HG03060 (cell line): ENCODE results near the gene ADAMTS6.

Experiments used
- ATAC-seq: cut with Tn5 transposase; IDR thresholded peaks from one replicate; pipeline ENCODE4 v1.9.1; 2021; ENCODE audit warnings: low read depth, moderate number of reproducible peaks; ENCODE audit not compliant: unreplicated experiment

Gene ADAMTS6

DNA sequence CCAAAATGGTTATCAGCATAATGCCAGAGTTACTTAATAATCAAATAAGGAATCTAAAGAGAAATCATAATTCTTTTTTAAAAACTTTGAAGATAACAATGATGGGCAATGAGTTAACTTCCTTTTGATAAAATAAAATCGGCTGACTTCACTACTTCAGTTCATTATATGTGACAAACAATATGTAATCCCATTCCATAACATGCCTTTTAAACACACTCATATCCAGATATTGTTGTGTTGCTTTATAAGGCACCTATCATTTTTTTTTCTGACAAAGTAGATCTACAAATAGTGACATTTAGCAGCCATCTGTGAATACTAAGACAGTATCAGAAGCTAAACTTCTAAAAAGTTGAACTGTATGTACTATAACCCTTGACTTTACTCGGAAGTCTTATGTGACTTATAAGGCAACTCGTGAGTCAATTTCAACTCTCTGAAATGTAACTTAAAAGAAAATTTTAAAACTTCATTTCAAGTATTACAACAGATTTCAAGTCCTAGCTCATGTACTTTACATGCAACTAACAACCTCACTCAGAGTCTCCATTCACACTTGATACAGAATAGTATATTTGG, 7.5 kb downstream of the ADAMTS6 start:
- no peak for ATAC-seq

DNA sequence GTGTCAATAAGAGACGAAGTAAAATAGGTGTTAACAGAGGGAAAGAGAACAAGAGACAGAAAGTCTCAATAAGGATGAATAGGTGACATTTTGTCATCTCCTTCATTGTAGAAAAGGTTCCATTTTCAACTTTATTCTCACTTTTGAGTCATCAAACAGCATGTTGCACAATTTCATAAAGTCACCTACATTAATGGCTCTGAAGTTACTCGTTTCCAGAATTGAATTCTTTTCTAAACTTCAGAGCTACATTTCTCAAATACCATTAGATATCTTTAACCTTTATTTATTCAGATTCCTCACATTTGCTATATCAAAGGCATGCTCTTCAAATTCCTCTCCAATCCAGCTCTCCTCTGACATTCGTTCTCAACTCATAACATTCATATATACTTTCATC, 13.1 kb downstream of the ADAMTS6 start:
- ATAC-seq: no peak

DNA sequence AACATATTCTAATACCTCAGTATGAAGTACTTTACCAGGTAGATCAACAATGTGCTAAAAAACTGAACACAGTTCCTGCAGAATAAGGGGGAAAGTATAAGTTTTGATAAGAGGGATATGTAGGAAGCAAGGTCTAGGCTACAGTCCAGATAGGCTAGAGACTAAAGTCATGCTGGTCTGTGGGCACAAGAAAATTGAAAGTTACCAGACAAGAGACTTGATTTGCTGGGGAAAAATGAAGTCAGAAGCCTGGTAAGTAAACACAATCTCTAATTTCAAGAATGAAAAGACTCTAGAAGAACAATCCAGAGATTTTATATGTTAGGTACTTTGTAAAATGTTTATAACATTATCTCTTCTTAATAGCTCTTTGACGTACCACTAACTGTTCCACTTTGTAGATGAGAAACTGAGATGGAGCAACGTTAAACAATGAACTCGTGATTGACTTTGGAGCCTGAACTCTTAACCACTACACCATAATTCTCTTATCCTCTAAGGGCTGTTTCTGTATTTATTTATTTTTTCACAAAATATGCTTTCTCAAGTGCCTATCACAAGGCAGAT, 19.5 kb downstream of the ADAMTS6 start:
- no peak for ATAC-seq

DNA sequence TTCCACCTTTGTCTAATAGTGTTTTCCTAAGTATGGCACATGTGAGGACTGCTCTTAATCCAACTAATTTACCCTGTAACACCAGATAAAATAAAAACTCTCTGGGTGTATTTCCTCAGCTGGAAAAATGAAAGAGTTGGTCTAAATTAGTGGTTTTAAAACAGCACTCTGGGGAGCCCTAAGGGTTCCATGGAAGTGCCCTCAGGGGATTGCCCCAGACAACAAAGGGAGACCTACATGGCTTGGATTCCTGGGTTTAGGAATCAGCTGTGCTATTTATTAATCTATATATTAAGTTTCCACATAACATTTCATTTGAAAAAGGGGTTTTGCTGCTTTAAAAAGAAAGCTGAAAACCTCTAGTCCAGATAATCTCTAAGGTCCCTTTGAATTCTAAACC, 20.2 kb downstream of the ADAMTS6 start:
- ATAC-seq: no peak

DNA sequence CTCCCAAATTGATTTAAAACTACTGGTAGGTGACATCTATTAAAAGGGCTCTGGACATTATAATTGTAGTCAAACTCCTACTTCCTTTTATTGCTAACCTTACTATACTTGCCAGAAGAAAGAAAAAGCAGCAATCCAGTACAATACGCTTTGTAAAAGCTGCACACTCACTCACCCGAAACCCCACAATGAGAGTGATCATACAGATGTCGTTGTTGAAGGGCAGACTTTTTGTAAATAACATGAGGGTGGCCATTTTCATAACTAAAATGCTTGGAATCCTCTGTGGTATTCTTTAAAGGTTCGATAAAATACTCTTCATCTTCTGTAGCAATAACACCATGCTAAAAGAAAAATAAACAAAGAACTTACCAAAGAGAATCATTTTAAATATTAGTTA, 21.7 kb downstream of the ADAMTS6 start:
- ATAC-seq: no peak

DNA sequence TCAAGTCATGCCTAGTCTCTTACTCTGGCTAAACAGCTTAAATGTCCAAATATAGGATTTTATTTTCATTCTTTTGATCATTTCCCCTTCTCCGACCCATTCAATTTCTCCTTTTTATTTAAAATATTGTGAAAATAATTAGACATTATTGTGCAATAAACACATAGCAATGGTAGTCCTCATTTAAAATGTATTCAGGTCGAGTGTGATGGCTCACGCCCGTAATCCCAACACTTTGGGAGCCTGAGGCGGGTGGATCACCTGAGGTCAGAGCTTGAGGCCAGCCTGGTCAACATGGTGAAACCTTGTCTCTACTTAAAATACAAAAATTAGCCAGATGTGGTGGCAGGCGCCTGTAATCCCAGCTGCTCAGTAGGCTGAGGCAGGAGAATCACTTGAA, 26.7 kb downstream of the ADAMTS6 start:
- no peak for ATAC-seq

DNA sequence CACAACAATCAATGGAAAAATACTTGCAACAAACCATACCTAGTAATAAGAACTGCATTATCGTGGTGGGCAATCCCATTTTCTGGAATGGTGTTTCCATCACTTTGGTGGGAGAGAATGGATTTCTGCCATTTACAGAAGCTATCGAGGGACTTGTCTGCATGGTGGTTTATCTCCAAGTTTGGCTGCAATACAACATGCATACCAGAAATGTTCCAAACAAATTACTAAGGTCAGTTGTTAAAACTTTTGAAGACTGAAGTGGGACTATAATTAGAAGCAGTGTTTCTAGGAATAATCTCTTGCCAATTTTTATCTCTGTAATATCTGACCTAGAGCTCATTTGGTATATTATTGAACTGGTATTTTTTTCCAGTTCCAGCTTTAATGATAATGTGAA, 30.3 kb downstream of the ADAMTS6 start:
- no peak for ATAC-seq

DNA sequence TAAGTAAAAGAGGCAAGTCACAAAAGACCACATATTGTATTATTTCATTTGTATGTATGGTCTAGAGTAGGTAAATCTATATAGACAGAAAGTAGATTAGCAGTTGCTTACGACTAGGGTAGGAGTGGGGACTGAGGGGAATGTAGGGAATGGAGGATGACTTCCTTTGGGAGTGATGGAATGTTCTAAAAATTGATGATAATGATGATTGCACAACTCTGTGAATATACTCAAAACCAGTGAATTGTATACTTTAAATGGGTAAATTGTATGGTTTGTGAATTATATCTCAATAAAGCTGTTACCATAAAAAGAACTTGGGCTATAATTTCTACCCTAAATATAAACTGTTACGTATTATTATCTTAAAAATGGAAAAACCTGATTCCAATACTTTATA, 35.0 kb downstream of the ADAMTS6 start:
- no peak for ATAC-seq

DNA sequence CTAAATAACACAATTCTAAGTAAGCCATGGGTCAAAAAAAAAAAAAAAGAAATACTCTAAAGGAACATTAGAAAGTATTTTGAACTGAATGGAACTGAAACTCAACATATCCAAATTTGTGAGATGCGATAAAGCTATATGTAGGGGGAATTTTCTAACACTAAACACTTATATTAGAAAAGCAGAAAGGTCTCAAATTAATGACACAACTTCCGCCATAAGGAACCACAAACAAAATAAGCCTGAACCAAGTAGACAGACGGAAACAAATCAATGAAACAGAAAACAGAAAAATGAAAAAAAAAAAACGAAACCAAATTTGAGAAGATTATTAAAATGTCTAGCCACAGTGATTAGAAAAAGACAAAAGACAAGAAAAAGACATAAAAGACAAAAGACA, 39.9 kb downstream of the ADAMTS6 start:
- ATAC-seq: no peak

DNA sequence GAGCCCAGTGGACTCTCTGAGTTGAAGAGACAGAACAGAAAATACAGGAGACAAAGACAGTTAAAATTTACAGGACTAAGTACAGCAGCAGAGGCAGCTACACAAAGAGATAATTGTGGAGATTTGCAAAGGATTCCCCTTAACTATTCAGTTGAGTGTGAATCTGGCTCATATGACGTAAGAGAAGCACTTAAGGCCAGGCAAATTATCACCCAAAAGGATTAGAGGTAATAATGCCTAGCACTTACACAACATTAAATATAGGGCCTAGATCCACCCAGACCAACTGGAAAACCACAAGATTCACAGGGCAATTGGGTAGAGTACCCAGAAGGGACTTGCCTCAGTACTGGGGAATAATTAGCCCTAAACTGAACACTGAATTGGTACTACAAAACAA, 41.3 kb downstream of the ADAMTS6 start:
- ATAC-seq: no peak

DNA sequence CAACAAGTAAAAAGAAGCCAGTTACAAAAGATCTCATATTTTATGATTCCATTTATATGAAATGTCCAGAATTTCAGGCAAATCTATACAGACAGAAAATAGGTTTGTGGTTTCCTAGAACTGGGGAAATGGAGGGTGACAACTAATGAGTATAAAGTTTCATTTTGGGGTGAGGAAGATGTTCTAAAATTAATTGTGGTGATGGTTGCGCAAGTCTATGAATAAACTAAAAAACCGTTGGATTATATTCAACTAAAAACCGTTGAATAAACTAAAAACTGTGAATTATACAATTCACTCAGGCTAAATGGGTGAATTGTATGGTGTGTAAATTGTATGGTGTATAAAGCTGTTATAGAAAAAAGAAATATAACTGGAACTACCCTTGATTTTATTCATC, 47.6 kb downstream of the ADAMTS6 start:
- no peak for ATAC-seq

DNA sequence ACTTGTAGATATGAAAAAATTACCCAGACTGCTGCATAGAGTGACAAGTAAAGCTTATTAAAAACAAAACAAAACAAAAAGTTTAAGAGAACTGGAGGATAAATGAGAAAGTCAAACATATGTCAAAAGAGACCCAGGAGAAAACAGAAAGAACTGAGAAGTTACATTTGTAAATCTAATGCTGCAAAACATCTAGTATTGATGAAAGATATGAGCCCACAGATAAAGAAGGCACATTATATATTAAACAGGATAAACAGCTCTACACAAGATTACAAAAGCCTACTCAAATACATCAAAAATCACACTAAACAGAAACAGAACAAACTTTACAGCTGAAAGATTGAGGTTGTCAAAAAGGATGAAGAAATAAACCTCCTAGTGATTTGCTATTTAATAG, 55.1 kb downstream of the ADAMTS6 start:
- ATAC-seq: no peak

DNA sequence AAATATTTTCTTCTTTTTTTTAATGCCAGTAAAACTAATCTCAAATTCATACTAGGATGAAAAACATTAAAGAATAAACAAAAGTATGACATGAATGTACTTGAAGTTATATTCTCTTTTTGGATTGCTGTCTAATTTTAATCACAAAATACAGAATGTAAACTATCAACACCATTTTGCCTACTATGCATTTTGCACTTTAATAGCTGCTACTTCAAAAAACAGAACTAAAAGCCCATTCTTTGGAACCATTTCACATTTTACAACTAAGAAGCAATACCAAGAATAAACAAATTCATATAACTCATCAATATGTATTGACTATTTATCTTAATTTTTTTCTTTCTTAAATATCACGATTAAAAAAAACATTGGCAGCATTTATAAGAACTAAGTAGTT, 58.1 kb downstream of the ADAMTS6 start:
- no peak for ATAC-seq

DNA sequence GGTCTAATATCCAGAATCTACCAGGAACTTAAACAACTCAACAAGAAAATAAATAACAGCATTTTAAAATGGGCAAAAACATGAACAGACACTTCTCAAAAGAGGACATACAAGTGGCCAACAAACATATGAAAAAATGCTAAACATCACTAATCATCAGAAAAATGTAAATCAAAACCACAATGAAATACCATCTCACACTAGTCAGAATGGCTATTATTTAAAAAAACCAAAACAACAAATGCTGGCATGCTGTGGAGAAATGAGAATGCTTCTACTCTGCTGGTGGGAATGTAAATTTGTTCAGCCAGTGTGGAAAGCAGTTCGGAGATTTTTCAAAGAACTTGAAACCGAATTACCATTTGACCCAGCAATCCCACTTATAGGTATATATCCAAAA, 63.1 kb downstream of the ADAMTS6 start:
- no peak for ATAC-seq

DNA sequence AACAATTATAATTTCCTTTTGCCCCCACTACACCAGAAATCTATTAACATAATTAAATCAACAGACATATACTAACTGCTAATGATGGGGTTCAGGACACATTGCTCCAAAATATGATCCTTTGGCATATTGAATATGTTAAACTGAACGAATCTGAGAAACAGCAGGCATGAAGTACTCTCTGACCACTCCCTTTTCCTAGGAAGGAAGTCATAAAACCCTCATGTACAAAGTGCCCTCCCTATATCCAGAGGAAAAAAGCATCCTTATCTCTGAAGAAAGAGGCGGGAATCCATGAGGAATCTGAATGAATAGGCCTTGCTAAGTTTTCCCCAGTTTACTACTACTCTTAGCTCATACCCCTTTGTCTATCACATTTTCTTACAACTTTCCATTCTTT, 67.9 kb downstream of the ADAMTS6 start:
- no peak for ATAC-seq

DNA sequence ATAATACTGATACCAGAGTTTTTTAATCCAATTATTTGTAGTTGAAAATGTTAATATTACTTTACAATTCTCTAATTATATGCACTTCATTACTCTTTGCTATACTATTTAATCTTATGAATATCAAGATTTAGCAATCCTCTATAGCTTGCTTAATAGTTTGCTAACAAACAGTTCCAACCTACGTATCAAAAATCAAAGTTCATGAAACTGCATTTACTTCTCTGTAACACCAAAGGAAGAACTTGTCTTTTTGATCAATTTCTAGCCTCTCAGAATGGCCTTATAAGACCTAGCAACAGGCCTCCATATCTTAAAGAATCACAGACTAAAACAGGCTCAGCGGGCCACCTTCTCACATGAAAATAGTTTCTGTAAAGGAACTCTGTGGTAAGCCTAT, 68.9 kb downstream of the ADAMTS6 start:
- no peak for ATAC-seq

DNA sequence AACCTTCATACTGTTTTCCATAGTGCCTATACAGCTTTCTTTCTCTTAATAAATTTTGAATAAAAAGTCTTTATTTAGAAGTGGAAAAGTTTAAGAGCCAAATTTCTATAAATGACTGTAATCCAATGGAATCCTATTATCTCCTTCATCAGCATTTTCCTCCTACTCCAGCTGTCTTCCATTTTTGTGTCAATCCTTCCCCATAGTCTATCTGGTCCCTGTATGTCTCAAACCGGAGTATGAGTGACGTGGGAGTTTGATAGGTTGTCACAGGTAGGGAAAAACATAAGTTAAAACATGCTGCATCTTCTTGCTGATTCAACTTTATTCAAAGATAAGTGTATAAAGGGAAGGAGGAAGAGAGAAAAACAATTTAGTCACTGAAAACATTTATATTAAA, 70.4 kb downstream of the ADAMTS6 start:
- ATAC-seq: no peak

DNA sequence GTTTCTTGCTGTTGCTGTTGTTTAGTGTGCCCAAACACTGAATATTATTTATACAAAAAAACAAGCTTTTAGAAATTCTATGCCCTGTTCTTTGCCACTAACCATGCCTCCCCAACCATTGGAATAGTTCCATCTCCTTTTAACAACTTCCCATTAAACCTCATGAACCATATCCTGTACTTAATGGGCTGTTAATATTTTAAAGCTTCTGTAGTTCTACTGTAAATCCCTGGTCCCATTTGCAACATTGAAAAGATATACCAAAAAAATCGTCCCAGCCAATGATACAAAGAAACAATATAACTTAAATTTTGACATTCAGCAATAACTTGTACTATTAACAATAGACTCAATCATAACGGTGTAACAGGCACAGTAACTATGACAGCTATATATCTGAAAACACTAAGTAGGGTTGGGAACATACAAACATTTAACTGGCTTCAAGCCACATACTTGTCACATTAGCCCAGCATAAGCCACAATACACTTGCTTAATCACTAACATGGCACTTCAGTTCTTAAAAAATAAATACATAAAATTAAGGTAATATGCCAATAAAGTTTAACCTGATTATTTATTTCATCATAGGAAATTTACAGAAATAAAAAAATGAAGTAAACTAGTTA, 86.1 kb downstream of the ADAMTS6 start:
- no peak for ATAC-seq

DNA sequence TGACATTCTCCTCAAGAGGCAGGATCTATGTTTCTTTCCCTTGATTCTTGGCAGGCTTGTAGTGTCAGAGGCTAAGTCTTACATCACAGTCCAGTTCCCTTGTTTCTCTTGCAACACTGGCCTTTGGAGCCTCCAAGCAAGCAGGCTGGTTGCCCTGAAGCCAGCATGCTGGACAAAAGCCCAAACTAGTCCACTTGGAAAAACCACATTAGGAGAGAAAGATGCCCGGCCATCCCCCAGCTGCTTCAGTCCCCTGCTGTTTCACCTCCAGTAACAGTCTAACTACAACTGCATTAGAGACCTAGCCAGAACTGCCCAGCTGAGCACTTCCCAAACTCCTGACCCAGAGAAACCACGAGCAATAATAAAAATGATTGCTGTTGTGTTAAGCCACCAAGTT, 87.6 kb downstream of the ADAMTS6 start:
- ATAC-seq: no peak

DNA sequence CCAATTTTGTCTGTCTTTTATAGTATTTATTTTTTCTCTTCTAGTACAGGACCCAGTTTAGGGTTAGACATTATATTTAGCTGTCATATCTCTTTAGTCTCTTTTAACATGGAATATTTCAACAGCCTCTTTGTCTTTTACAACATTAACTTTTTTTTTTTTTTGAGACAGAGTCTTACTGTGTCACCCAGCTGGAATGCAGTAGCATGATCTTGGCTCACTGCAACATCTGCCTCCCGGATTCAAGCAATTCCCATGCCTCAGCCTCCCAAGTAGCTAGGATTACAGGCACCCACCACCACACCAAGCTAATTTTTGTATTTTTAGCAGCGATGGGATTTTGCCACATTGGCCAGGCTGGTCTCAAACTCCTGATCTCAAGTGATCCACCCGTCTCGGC, 90.1 kb downstream of the ADAMTS6 start:
- no peak for ATAC-seq

DNA sequence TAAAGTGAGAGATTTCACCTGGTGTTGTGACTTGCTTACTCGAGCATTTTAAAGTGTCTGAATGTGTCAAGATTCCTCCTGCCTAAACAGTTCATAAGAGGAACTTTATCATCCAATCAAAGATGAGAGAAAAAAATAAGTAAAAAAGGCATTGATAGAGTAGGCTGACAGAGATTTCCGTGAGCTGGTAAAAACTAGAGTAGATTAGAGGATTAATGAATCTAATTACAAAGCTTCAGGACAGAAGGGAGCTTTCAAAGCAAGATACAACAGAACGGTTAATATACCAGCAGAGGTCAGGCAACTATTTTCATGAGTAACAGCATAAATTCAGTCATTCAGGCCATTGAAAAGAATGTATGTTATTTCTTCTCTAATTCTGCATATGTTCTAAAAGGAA, 91.5 kb downstream of the ADAMTS6 start:
- no peak for ATAC-seq

DNA sequence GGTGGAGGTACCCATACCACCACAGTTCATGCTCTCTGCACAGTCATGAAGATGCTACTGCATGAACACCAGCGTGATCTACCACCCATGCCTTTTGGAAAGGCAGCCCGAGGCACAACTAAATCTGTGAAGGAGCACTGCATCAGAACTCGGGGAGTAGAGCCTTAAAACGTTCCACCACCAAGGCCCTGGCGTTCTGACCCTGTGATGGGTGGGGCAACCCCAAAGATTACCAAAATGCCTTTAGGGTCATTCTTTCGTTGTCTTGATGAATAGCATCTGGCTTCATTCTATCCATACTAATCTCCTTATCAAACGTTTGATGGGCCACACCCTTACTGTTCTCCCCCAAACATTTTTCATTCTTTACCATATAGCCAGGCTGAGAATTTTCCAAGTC, 97.9 kb downstream of the ADAMTS6 start:
- no peak for ATAC-seq

DNA sequence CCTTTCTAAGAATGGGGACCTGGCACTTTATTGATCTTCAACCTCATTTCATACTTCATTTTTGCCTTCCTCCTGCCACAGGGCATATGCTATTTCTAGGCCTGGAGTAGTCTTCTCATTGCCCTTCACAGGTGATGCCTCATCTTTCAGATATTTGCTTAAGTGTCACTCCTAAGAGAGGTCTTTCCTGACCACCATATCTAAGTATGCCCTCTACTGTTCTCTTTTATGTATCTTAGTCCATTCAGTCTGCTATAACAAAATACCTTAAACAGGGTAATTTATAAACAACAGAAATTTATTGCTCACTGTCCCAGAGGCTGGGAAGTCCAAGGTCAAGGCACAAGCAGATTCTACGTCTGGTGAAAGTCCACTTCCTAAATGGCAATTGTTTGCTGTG, 99.1 kb downstream of the ADAMTS6 start:
- ATAC-seq: no peak
